Measurements from ENCODE around the gene SPSB4.

DNA sequence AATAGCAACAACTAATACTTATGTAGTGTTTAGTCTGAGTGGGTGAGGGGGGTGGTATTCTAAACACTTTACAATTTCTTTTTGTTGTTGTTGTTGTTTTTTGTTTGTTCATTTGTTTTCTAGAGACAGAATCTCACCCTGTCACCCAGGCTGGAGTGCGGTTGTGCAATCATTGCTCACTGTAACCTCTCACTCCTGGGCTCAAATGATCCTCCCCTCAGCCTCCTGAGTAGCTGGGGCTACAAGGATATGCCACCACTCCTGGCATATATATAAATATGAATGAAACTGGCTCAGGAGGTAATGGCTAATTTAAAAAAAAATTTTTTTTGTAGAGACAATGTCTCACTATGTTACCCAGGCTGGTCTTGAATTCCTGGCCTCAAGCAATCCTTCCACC lies 19.1 kb downstream of the SPSB4 start:
- TF ChIP-seq, protein P1, sequence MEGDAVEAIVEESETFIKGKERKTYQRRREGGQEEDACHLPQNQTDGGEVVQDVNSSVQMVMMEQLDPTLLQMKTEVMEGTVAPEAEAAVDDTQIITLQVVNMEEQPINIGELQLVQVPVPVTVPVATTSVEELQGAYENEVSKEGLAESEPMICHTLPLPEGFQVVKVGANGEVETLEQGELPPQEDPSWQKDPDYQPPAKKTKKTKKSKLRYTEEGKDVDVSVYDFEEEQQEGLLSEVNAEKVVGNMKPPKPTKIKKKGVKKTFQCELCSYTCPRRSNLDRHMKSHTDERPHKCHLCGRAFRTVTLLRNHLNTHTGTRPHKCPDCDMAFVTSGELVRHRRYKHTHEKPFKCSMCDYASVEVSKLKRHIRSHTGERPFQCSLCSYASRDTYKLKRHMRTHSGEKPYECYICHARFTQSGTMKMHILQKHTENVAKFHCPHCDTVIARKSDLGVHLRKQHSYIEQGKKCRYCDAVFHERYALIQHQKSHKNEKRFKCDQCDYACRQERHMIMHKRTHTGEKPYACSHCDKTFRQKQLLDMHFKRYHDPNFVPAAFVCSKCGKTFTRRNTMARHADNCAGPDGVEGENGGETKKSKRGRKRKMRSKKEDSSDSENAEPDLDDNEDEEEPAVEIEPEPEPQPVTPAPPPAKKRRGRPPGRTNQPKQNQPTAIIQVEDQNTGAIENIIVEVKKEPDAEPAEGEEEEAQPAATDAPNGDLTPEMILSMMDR (IDR thresholded peaks at IDR 0.05): no peak
- TF ChIP-seq EZH2 (IDR thresholded peaks at IDR 0.05; ENCODE audit: borderline replicate concordance, insufficient read depth, low read depth, low read length, poor library complexity, severe bottlenecking): no peak
